ENCODE data around the gene KLK7. TPM values are rescaled to one million over a fixed set of nuclear protein-coding genes. Genes with fewer than 3 reads are reported as not detected.

Gene KLK7
- total and polyA plus RNA-seq, 2 of the 4 experiments (the other 2 are of a cell fraction): not detected

DNA sequence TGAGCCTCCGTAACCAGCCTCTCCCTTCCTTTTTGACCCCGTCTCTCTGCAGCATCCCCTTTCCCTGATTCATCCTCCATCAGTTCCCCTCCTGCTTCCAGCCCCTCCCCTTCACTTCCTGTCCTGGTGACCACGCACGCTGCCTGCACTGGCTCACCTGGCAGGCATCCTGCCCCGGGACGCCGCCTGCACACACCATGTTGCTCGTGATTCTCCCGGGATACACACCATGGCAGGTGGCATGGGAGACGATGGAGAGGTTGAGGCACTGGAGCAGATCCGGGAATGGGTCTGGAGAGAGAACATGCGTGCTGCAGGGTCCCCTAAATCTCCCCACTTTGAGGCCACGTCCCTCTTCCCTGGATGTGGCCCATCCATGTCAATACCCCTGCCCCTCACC lies 46.9 kb upstream of the KLK7 start:
- no peak overlapping the region for H3K4me3 ChIP-seq (ENCODE audit: insufficient read depth, low read depth, low read length)
- no peak overlapping the region for H3K18ac ChIP-seq (ENCODE audit: low read depth, low read length)
- H3K4ac ChIP-seq (ENCODE audit: low read depth, low read length): no peak overlapping the region
- H2AK9ac ChIP-seq (replicated peaks; ENCODE audit: low read depth, low read length, poor library complexity): no peak overlapping the region
- ATAC-seq (ENCODE audit: low read depth) (no peak), DNase-seq (no peak)
- no peak overlapping the region for H3K4me2 ChIP-seq (ENCODE audit: low read depth, low read length)
- 90% methylated on average over 7 of the region's 13 CpGs; no CpG with 5 or more reads in 1 of the 2 experiments for WGBS, 2 experiments (ENCODE audit: extremely low coverage in 2 of 2, insufficient read length in 1 of 2)
- no peaks in the 10 kb centered on the region for H3K9me1 ChIP-seq (ENCODE audit: insufficient read depth, low read length)
- H4K20me1 ChIP-seq (ENCODE audit: insufficient read depth, low read length): no peaks in the 10 kb centered on the region
- H3K14ac ChIP-seq (replicated peaks; ENCODE audit: low read depth, low read length): no peak overlapping the region
- ChIA-PET CTCF (no interaction called here), POLR2A (ENCODE audit: unreplicated experiment) (no interaction called here)
- no TSS peak for BruUV-seq (replicated peaks)
- no peak overlapping the region for H4K8ac ChIP-seq (ENCODE audit: low read depth in 2 of 2, low read length in 2 of 2)
- H4K91ac ChIP-seq (ENCODE audit: insufficient read depth, low read depth, low read length): no peak overlapping the region
- in situ Hi-C loops (cut with MboI; ENCODE audit: low sequenced_read_pairs) (loop anchor here (10.0 kb wide), 1 partner anchor 144 kb away; no protein-coding TSS in a partner anchor), dilution Hi-C loops (cut with HindIII; ENCODE audit: low sequenced_read_pairs, unreplicated experiment) (no loop called here), intact Hi-C loops (cut with micrococcal nuclease) (no loop called here)
- no peak overlapping the region for H3K23ac ChIP-seq (ENCODE audit: low read depth, low read length)
- no peak overlapping the region for H2BK5ac ChIP-seq (ENCODE audit: low read depth, low read length, poor library complexity, severe bottlenecking)
- H3K4me1 ChIP-seq (ENCODE audit: control insufficient read depth, insufficient read depth, low read length): no peaks in the 10 kb centered on the region
- H3K9ac ChIP-seq (ENCODE audit: low read depth, low read length): no peak overlapping the region
- H4K5ac ChIP-seq (ENCODE audit: low read depth, low read length): no peak overlapping the region
- H2BK20ac ChIP-seq (ENCODE audit: low read depth, low read length): no peak overlapping the region
- no peaks in the 10 kb centered on the region for H3K27me3 ChIP-seq (ENCODE audit: control insufficient read depth, insufficient read depth, low read length)
- no peak overlapping the region for H3K27ac ChIP-seq (ENCODE audit: insufficient read depth, low read length)
- H3K9me3 ChIP-seq (ENCODE audit: control insufficient read depth, insufficient read depth, low read length): peaks cover 8% of the 10 kb centered on the region; the same call in 1 of the 2 replicates
- no peak overlapping the region for H2BK15ac ChIP-seq (ENCODE audit: low read depth, low read length)
- TF ChIP-seq FOS (IDR thresholded peaks at IDR 0.05; ENCODE audit: low read depth, low read length) (no peak), NFE2L2 (IDR thresholded peaks at IDR 0.05; ENCODE audit: low read depth, low read length) (no peak), RFX5 (IDR thresholded peaks at IDR 0.05; ENCODE audit: low read depth, low read length) (no peak), POLR2A (IDR thresholded peaks at IDR 0.05; ENCODE audit: low read depth, low read length) (no peak), CHD1 (IDR thresholded peaks at IDR 0.05; ENCODE audit: low read depth, low read length) (no peak), CEBPB (IDR thresholded peaks at IDR 0.05; ENCODE audit: low read depth, low read length) (no peak), RAD21 (IDR thresholded peaks at IDR 0.05; ENCODE audit: low read length) (no peak), BHLHE40 (IDR thresholded peaks at IDR 0.05; ENCODE audit: low read depth, low read length) (no peak), MAZ (IDR thresholded peaks at IDR 0.05; ENCODE audit: borderline replicate concordance, low read depth, low read length) (no peak), SMC3 (IDR thresholded peaks at IDR 0.05; ENCODE audit: low read depth, low read length) (no peak), MAFK (IDR thresholded peaks at IDR 0.05; ENCODE audit: low read depth, low read length) (no peak), RCOR1 (IDR thresholded peaks at IDR 0.05; ENCODE audit: insufficient replicate concordance, low read length) (no peak), MXI1 (IDR thresholded peaks at IDR 0.05; ENCODE audit: borderline replicate concordance, low read depth, low read length) (no peak)
- TF ChIP-seq, protein P1, sequence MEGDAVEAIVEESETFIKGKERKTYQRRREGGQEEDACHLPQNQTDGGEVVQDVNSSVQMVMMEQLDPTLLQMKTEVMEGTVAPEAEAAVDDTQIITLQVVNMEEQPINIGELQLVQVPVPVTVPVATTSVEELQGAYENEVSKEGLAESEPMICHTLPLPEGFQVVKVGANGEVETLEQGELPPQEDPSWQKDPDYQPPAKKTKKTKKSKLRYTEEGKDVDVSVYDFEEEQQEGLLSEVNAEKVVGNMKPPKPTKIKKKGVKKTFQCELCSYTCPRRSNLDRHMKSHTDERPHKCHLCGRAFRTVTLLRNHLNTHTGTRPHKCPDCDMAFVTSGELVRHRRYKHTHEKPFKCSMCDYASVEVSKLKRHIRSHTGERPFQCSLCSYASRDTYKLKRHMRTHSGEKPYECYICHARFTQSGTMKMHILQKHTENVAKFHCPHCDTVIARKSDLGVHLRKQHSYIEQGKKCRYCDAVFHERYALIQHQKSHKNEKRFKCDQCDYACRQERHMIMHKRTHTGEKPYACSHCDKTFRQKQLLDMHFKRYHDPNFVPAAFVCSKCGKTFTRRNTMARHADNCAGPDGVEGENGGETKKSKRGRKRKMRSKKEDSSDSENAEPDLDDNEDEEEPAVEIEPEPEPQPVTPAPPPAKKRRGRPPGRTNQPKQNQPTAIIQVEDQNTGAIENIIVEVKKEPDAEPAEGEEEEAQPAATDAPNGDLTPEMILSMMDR (conservative IDR thresholded peaks at IDR 0.05; ENCODE audit: low read depth, low read length): no peak
- TF ChIP-seq, protein P2, sequence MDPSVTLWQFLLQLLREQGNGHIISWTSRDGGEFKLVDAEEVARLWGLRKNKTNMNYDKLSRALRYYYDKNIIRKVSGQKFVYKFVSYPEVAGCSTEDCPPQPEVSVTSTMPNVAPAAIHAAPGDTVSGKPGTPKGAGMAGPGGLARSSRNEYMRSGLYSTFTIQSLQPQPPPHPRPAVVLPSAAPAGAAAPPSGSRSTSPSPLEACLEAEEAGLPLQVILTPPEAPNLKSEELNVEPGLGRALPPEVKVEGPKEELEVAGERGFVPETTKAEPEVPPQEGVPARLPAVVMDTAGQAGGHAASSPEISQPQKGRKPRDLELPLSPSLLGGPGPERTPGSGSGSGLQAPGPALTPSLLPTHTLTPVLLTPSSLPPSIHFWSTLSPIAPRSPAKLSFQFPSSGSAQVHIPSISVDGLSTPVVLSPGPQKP (IDR thresholded peaks at IDR 0.05; ENCODE audit: borderline replicate concordance, low read depth, low read length): no peak
- TF ChIP-seq, protein P3, sequence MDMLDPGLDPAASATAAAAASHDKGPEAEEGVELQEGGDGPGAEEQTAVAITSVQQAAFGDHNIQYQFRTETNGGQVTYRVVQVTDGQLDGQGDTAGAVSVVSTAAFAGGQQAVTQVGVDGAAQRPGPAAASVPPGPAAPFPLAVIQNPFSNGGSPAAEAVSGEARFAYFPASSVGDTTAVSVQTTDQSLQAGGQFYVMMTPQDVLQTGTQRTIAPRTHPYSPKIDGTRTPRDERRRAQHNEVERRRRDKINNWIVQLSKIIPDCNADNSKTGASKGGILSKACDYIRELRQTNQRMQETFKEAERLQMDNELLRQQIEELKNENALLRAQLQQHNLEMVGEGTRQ (IDR thresholded peaks at IDR 0.05; ENCODE audit: low read depth, low read length): no peak
- no peak overlapping the region for H3K56ac ChIP-seq (ENCODE audit: extremely low read depth, insufficient read depth, low read length)
- no peak overlapping the region for H2BK120ac ChIP-seq (ENCODE audit: low read depth, low read length)
- H2AFZ ChIP-seq (replicated peaks; ENCODE audit: low read length, poor library complexity): no peak overlapping the region
- no peaks in the 10 kb centered on the region for H3K79me1 ChIP-seq (ENCODE audit: low read depth in 1 of 2, low read length in 2 of 2)
- H2AK5ac ChIP-seq (ENCODE audit: low read depth, low read length): no peak overlapping the region
- H3K36me3 ChIP-seq (ENCODE audit: control insufficient read depth, insufficient read depth, low read length): no peaks in the 10 kb centered on the region
